ENCODE results near the gene DISC1. TPM values are rescaled to one million over a fixed set of nuclear protein-coding genes. Genes with fewer than 3 reads are reported as not detected.

Gene DISC1
- total and polyA plus RNA-seq, 2 donors (not counting 3 experiments of a cell fraction or from before 2014, with no cell fraction given): 3.3 to 14.7 TPM

- no peak overlapping the region for H3K9ac ChIP-seq (replicated peaks; ENCODE audit: extremely low read depth, insufficient read depth, low read length)
These were observed 7.9 kb downstream of the DISC1 start for GRCh38 chr1:231634323-231635013.

More at GRCh38 chr1:231634323-231635013, 7.9 kb downstream of the DISC1 start:
- no peaks in the 10 kb centered on the region for H3K79me2 ChIP-seq (ENCODE audit: control insufficient read depth, insufficient read depth, low read length)
- H4K20me1 ChIP-seq (replicated peaks; ENCODE audit: control insufficient read depth, extremely low read depth, insufficient read depth, low read length): no peaks in the 10 kb centered on the region
- DNase-seq (ENCODE audit: low read depth, low spot score): no peak
- dilution Hi-C loops (cut with MboI; ENCODE audit: extremely low pct_ligation_motif_present, low sequenced_read_pairs) (no loop called here), intact Hi-C loops (cut with micrococcal nuclease) (no loop called here)
- no peak overlapping the region for H3K4me2 ChIP-seq (ENCODE audit: insufficient read depth, low read length)
- TF ChIP-seq JUN (IDR thresholded peaks at IDR 0.05; ENCODE audit: borderline replicate concordance, insufficient read depth, insufficient read length, low read depth) (no peak), FOS (IDR thresholded peaks at IDR 0.05; ENCODE audit: borderline replicate concordance, insufficient read depth, low read length) (no peak), POLR2A (IDR thresholded peaks at IDR 0.05; ENCODE audit: low read depth, low read length) (no peak), MYC (IDR thresholded peaks at IDR 0.05; ENCODE audit: low read depth, low read length) (no peak), EZH2 (IDR thresholded peaks at IDR 0.05; ENCODE audit: borderline replicate concordance, low read depth, low read length, severe bottlenecking) (no peak), POLR2AphosphoS5 (IDR thresholded peaks at IDR 0.05; ENCODE audit: insufficient read depth, low read depth, low read length) (no peak), GATA2 (IDR thresholded peaks at IDR 0.05; ENCODE audit: insufficient read depth, insufficient read length, low read depth, low read length) (no peak), CTCF (IDR thresholded peaks at IDR 0.05; ENCODE audit: extremely low read depth in 1 of 2, insufficient read depth in 1 of 2, low read depth in 1 of 2, low read length in 2 of 2) (no peak), MAX (IDR thresholded peaks at IDR 0.05; ENCODE audit: insufficient read depth, insufficient read length) (no peak)
- FAIRE-seq: no peak
- no peaks in the 10 kb centered on the region for H3K9me3 ChIP-seq (replicated peaks; ENCODE audit: control insufficient read depth, insufficient read depth, low read length)
- POLR2A ChIA-PET: no interaction called here
- BruUV-seq (replicated peaks): no TSS peak
- no peak overlapping the region for H3K27ac ChIP-seq (ENCODE audit: insufficient read depth, low read depth, low read length)
- H2AFZ ChIP-seq (ENCODE audit: low read depth, low read length): no peak overlapping the region
- no peak overlapping the region for H3K4me3 ChIP-seq (replicated peaks in 1 of 3; ENCODE audit: insufficient read depth in 1 of 3, low read depth in 1 of 3, low read length in 3 of 3)
- H3K36me3 ChIP-seq (ENCODE audit: control insufficient read depth in 2 of 2, extremely low read depth in 1 of 2, insufficient read depth in 2 of 2, low read length in 2 of 2): no peaks in the 10 kb centered on the region
- no peaks in the 10 kb centered on the region for H3K9me1 ChIP-seq (replicated peaks; ENCODE audit: control insufficient read depth, extremely low read depth, insufficient read depth, low read length)
- CTCF ChIA-PET: no interaction called here
- H3K4me1 ChIP-seq (ENCODE audit: control insufficient read depth, extremely low read depth, insufficient read depth, low read length): no peaks in the 10 kb centered on the region
- H3K27me3 ChIP-seq (ENCODE audit: control insufficient read depth in 2 of 2, insufficient read depth in 2 of 2, low read length in 2 of 2): no peaks in the 10 kb centered on the region
